Measurements from ENCODE around the gene GP1BB.

GP1BB gene

GRCh38 chr22:19757140-19757984 is 34.0 kb downstream of the GP1BB start:
- no peak for DNase-seq

GRCh38 chr22:19757985-19758895 is 34.9 kb downstream of the GP1BB start:
- DNase-seq: no peak

- DNase-seq: no peak
These were observed 35.6 kb downstream of the GP1BB start for GRCh38 chr22:19758896-19759426.

GRCh38 chr22:19759427-19760057 is 36.2 kb downstream of the GP1BB start:
- DNase-seq: no peak

GRCh38 chr22:19760058-19760950 is 37.0 kb downstream of the GP1BB start, which contains the start of gene TBX1:
TBX1 (plus strand) TSS chr22:19760778; CDS start chr22:19760844, 66 bp downstream.
- no peak for DNase-seq

GRCh38 chr22:19760951-19761724 is 37.8 kb downstream of the GP1BB start:
- DNase-seq: no peak

GRCh38 chr22:19761725-19762567 is 38.6 kb downstream of the GP1BB start:
- DNase-seq: no peak

- DNase-seq: no peak
These were observed 39.5 kb downstream of the GP1BB start for GRCh38 chr22:19762568-19763457.

- DNase-seq: no peak
These were observed 40.3 kb downstream of the GP1BB start for GRCh38 chr22:19763458-19764298.

- no peak for DNase-seq
These were observed 40.9 kb downstream of the GP1BB start for GRCh38 chr22:19764299-19764593.

GRCh38 chr22:19764636-19765476 is 41.5 kb downstream of the GP1BB start:
- DNase-seq: no peak

- no peak for DNase-seq
These were observed 42.3 kb downstream of the GP1BB start for GRCh38 chr22:19765477-19766239.

GRCh38 chr22:19766240-19766510 is 42.8 kb downstream of the GP1BB start:
- no peak for DNase-seq

GRCh38 chr22:19766511-19767426 is 43.4 kb downstream of the GP1BB start:
- DNase-seq: no peak

Data from NCI-H187 (cell line).